ENCODE data around the gene ABI1.

The ABI1 gene

GRCh38 chr10:26839966-26840627, 20.7 kb downstream of the ABI1 start:
- H3K4me1 ChIP-seq (ENCODE audit: control insufficient read depth in 2 of 2, insufficient read depth in 1 of 2, low read depth in 1 of 2, low read length in 2 of 2) = peaks cover 4 to 5% of the 10 kb centered on the region in 2 donors
- no peak overlapping the region for H2BK120ac ChIP-seq (ENCODE audit: low read depth, low read length)
- no peak overlapping the region for H3K9ac ChIP-seq (ENCODE audit: low read depth, low read length, poor library complexity)
- no peak overlapping the region for H2BK5ac ChIP-seq (ENCODE audit: low read length)
- no peak overlapping the region for H4K91ac ChIP-seq (ENCODE audit: low read depth, low read length, poor library complexity)
- no peak overlapping the region for H2AFZ ChIP-seq (ENCODE audit: low read length)
- no peak overlapping the region for H3K4me2 ChIP-seq (ENCODE audit: insufficient read depth, low read length, poor library complexity, severe bottlenecking)
- H3K18ac ChIP-seq (ENCODE audit: low read length) = no peak overlapping the region
- H3K4ac ChIP-seq (ENCODE audit: low read length) = no peak overlapping the region
- no peak overlapping the region for H2BK15ac ChIP-seq (ENCODE audit: low read length)
- H3K27me3 ChIP-seq (ENCODE audit: control insufficient read depth in 3 of 3, insufficient read depth in 3 of 3, low read depth in 1 of 3, low read length in 3 of 3) = no peaks in the 10 kb centered on the region
- H3K14ac ChIP-seq (ENCODE audit: low read length) = no peak overlapping the region
- H2BK12ac ChIP-seq (ENCODE audit: low read length) = no peak overlapping the region
- no peaks in the 10 kb centered on the region for H3K79me1 ChIP-seq (ENCODE audit: low read depth, low read length)
- no peak overlapping the region for H4K8ac ChIP-seq (ENCODE audit: low read depth, low read length)
- H3K36me3 ChIP-seq (replicated peaks in 1 of 2; ENCODE audit: control insufficient read depth in 2 of 2, insufficient read depth in 2 of 2, low read length in 2 of 2) = no peaks in the 10 kb centered on the region
- H3K9me3 ChIP-seq (replicated peaks in 1 of 2; ENCODE audit: control insufficient read depth in 2 of 2, insufficient read depth in 1 of 2, low read depth in 1 of 2, low read length in 2 of 2) = peaks cover 0 to 1% of the 10 kb centered on the region in 2 donors
- WGBS, 2 donors (ENCODE audit: extremely low coverage in 2 of 2, insufficient read length in 2 of 2, insufficient replicate concordance in 1 of 2) = no CpG with 5 or more reads among the region's 3 CpGs
- H3K23ac ChIP-seq (ENCODE audit: low read depth, low read length, poor library complexity) = no peak overlapping the region
- DNase-seq (ENCODE audit: low spot score) = no peak
- no peak overlapping the region for H2AK5ac ChIP-seq (ENCODE audit: low read depth, low read length)
- no peak overlapping the region for H3K27ac ChIP-seq (replicated peaks; ENCODE audit: low read length)
- H3K4me3 ChIP-seq (ENCODE audit: low read length in 2 of 2) = no peak overlapping the region

GRCh38 chr10:26837139-26837538, 23.6 kb downstream of the ABI1 start:
- no CpG with 5 or more reads among the region's 2 CpGs for WGBS, 2 donors (ENCODE audit: extremely low coverage in 2 of 2, insufficient read length in 2 of 2, insufficient replicate concordance in 1 of 2)
- no peak overlapping the region for H3K4ac ChIP-seq (ENCODE audit: low read length)
- peaks cover 2% of the 10 kb centered on the region for H3K79me1 ChIP-seq (ENCODE audit: low read depth, low read length)
- H2AK5ac ChIP-seq (ENCODE audit: low read depth, low read length) = no peak overlapping the region
- H3K23ac ChIP-seq (ENCODE audit: low read depth, low read length, poor library complexity) = no peak overlapping the region
- no peak overlapping the region for H4K91ac ChIP-seq (ENCODE audit: low read depth, low read length, poor library complexity)
- no peak overlapping the region for H3K4me3 ChIP-seq (ENCODE audit: low read length in 2 of 2)
- H3K9ac ChIP-seq (ENCODE audit: low read depth, low read length, poor library complexity) = no peak overlapping the region
- no peaks in the 10 kb centered on the region for H3K36me3 ChIP-seq (replicated peaks in 1 of 2; ENCODE audit: control insufficient read depth in 2 of 2, insufficient read depth in 2 of 2, low read length in 2 of 2)
- H3K14ac ChIP-seq (ENCODE audit: low read length) = no peak overlapping the region
- no peaks in the 10 kb centered on the region for H3K4me1 ChIP-seq (ENCODE audit: control insufficient read depth in 2 of 2, insufficient read depth in 1 of 2, low read depth in 1 of 2, low read length in 2 of 2)
- H3K9me3 ChIP-seq (replicated peaks in 1 of 2; ENCODE audit: control insufficient read depth in 2 of 2, insufficient read depth in 1 of 2, low read depth in 1 of 2, low read length in 2 of 2) = peaks cover 0 to 2% of the 10 kb centered on the region in 2 donors
- no peak overlapping the region for H3K27ac ChIP-seq (replicated peaks; ENCODE audit: low read length)
- no peak overlapping the region for H4K8ac ChIP-seq (ENCODE audit: low read depth, low read length)
- H3K4me2 ChIP-seq (ENCODE audit: insufficient read depth, low read length, poor library complexity, severe bottlenecking) = no peak overlapping the region
- H3K27me3 ChIP-seq (ENCODE audit: control insufficient read depth in 3 of 3, insufficient read depth in 3 of 3, low read depth in 1 of 3, low read length in 3 of 3) = no peaks in the 10 kb centered on the region
- H2BK12ac ChIP-seq (ENCODE audit: low read length) = no peak overlapping the region
- H2AFZ ChIP-seq (ENCODE audit: low read length) = no peak overlapping the region
- H3K18ac ChIP-seq (ENCODE audit: low read length) = no peak overlapping the region
- H2BK15ac ChIP-seq (ENCODE audit: low read length) = no peak overlapping the region
- no peak for DNase-seq (ENCODE audit: low spot score)
- no peak overlapping the region for H2BK5ac ChIP-seq (ENCODE audit: low read length)
- H2BK120ac ChIP-seq (ENCODE audit: low read depth, low read length) = no peak overlapping the region

- Histone ChIP-seq H3K4me1 (ENCODE audit: control insufficient read depth in 2 of 2, insufficient read depth in 1 of 2, low read depth in 1 of 2, low read length in 2 of 2) (no peaks in the 10 kb centered on the region), H2BK15ac (ENCODE audit: low read length) (no peak overlapping the region), H3K27ac (replicated peaks; ENCODE audit: low read length) (no peak overlapping the region), H2AFZ (ENCODE audit: low read length) (no peak overlapping the region), H4K91ac (ENCODE audit: low read depth, low read length, poor library complexity) (no peak overlapping the region), H3K4ac (ENCODE audit: low read length) (no peak overlapping the region), H3K9ac (ENCODE audit: low read depth, low read length, poor library complexity) (no peak overlapping the region), H3K9me3 (replicated peaks in 1 of 2; ENCODE audit: control insufficient read depth in 2 of 2, insufficient read depth in 1 of 2, low read depth in 1 of 2, low read length in 2 of 2) (peaks cover 0 to 7% of the 10 kb centered on the region in 2 donors), H4K8ac (ENCODE audit: low read depth, low read length) (no peak overlapping the region), H3K14ac (ENCODE audit: low read length) (no peak overlapping the region), H2BK120ac (ENCODE audit: low read depth, low read length) (no peak overlapping the region), H3K23ac (ENCODE audit: low read depth, low read length, poor library complexity) (no peak overlapping the region), H2AK5ac (ENCODE audit: low read depth, low read length) (no peak overlapping the region), H2BK5ac (ENCODE audit: low read length) (no peak overlapping the region), H3K18ac (ENCODE audit: low read length) (no peak overlapping the region), H2BK12ac (ENCODE audit: low read length) (no peak overlapping the region), H3K79me1 (ENCODE audit: low read depth, low read length) (peaks cover 2% of the 10 kb centered on the region), H3K27me3 (ENCODE audit: control insufficient read depth in 3 of 3, insufficient read depth in 3 of 3, low read depth in 1 of 3, low read length in 3 of 3) (no peaks in the 10 kb centered on the region), H3K36me3 (replicated peaks in 1 of 2; ENCODE audit: control insufficient read depth in 2 of 2, insufficient read depth in 2 of 2, low read length in 2 of 2) (no peaks in the 10 kb centered on the region), H3K4me2 (ENCODE audit: insufficient read depth, low read length, poor library complexity, severe bottlenecking) (no peak overlapping the region), H3K4me3 (ENCODE audit: low read length in 2 of 2) (no peak overlapping the region)
- no CpG with 5 or more reads among the region's 2 CpGs for WGBS, 2 donors (ENCODE audit: extremely low coverage in 2 of 2, insufficient read length in 2 of 2, insufficient replicate concordance in 1 of 2)
- no peak for DNase-seq (ENCODE audit: low spot score)
Measured at GRCh38 chr10:26835025-26835424, 25.7 kb downstream of the ABI1 start.

GRCh38 chr10:26832960-26833359, 27.8 kb downstream of the ABI1 start:
- H2BK120ac ChIP-seq (ENCODE audit: low read depth, low read length) = no peak overlapping the region
- H2BK5ac ChIP-seq (ENCODE audit: low read length) = no peak overlapping the region
- no peak overlapping the region for H4K91ac ChIP-seq (ENCODE audit: low read depth, low read length, poor library complexity)
- WGBS, 2 donors (ENCODE audit: extremely low coverage in 2 of 2, insufficient read length in 2 of 2, insufficient replicate concordance in 1 of 2) = no CpG with 5 or more reads among the region's 2 CpGs
- H3K4me1 ChIP-seq (ENCODE audit: control insufficient read depth in 2 of 2, insufficient read depth in 1 of 2, low read depth in 1 of 2, low read length in 2 of 2) = no peaks in the 10 kb centered on the region
- no peak overlapping the region for H3K4ac ChIP-seq (ENCODE audit: low read length)
- peaks cover 2% of the 10 kb centered on the region for H3K79me1 ChIP-seq (ENCODE audit: low read depth, low read length)
- no peak overlapping the region for H3K4me3 ChIP-seq (ENCODE audit: low read length in 2 of 2)
- H3K18ac ChIP-seq (ENCODE audit: low read length) = no peak overlapping the region
- peak; percentile 14 for DNase-seq (ENCODE audit: low spot score)
- H2AK5ac ChIP-seq (ENCODE audit: low read depth, low read length) = no peak overlapping the region
- no peaks in the 10 kb centered on the region for H3K36me3 ChIP-seq (replicated peaks in 1 of 2; ENCODE audit: control insufficient read depth in 2 of 2, insufficient read depth in 2 of 2, low read length in 2 of 2)
- no peak overlapping the region for H3K27ac ChIP-seq (replicated peaks; ENCODE audit: low read length)
- H2BK15ac ChIP-seq (ENCODE audit: low read length) = no peak overlapping the region
- H3K9ac ChIP-seq (ENCODE audit: low read depth, low read length, poor library complexity) = no peak overlapping the region
- H3K4me2 ChIP-seq (ENCODE audit: insufficient read depth, low read length, poor library complexity, severe bottlenecking) = no peak overlapping the region
- no peak overlapping the region for H2BK12ac ChIP-seq (ENCODE audit: low read length)
- H3K27me3 ChIP-seq (ENCODE audit: control insufficient read depth in 3 of 3, insufficient read depth in 3 of 3, low read depth in 1 of 3, low read length in 3 of 3) = no peaks in the 10 kb centered on the region
- H4K8ac ChIP-seq (ENCODE audit: low read depth, low read length) = no peak overlapping the region
- H3K23ac ChIP-seq (ENCODE audit: low read depth, low read length, poor library complexity) = no peak overlapping the region
- no peak overlapping the region for H3K14ac ChIP-seq (ENCODE audit: low read length)
- H2AFZ ChIP-seq (ENCODE audit: low read length) = no peak overlapping the region
- peaks cover 0 to 7% of the 10 kb centered on the region in 2 donors for H3K9me3 ChIP-seq (replicated peaks in 1 of 2; ENCODE audit: control insufficient read depth in 2 of 2, insufficient read depth in 1 of 2, low read depth in 1 of 2, low read length in 2 of 2)
